HepG2 (cell line): Measurements from ENCODE around the gene ABHD6.
"Not testable (repeated sequence)": the region's sequence is repeated elsewhere in the genome, so short reads cannot be mapped to it uniquely, and the experiment has no call there.

Experiments
- CTCF ChIP-seq: sonication (generic); formaldehyde crosslinking; IDR thresholded peaks from 2 replicates; pipeline ENCODE4 v1.5.0; 2020; ENCODE audit warnings: mild to moderate bottlenecking, missing genetic modification reagents, moderate library complexity
- HCFC1 ChIP-seq: fragments of 150-350 bp; IDR thresholded peaks from 2 replicates; pipeline ENCODE4 v1.6.1; 2014; ENCODE audit warnings: low read depth, low read length
- MAZ ChIP-seq, 2 experiments: sonication (generic) in 1 of 2; formaldehyde crosslinking in 1 of 2; IDR thresholded peaks; 2 replicates each; pipeline versions ENCODE4 v1.5.0 to v1.6.1; 2012 to 2020; ENCODE audit warnings: low read depth in 2 of 2, mild to moderate bottlenecking in 2 of 2, borderline replicate concordance in 1 of 2, improper control_type of control experiment in 1 of 2, low read length in 1 of 2, missing genetic modification reagents in 1 of 2, moderate library complexity in 1 of 2
- NFKBIZ ChIP-seq: IDR thresholded peaks from 2 replicates; pipeline ENCODE4 v1.6.1; 2018; ENCODE audit warnings: missing genetic modification reagents, missing compliant biosample characterization
- NFYB ChIP-seq: sonication (generic); formaldehyde crosslinking; IDR thresholded peaks from 2 replicates; pipeline ENCODE4 v1.4.0; 2020; ENCODE audit warnings: missing genetic modification reagents
- PTBP1 ChIP-seq: fragments of 200-400 bp; formaldehyde crosslinking; IDR thresholded peaks from 2 replicates; pipeline ENCODE4 v1.6.1; 2018; ENCODE audit warnings: low read length, low read depth; ENCODE audit not compliant: poor library complexity, severe bottlenecking
- RFX5 ChIP-seq: IDR thresholded peaks from 2 replicates; pipeline ENCODE4 v1.6.1; 2011; ENCODE audit warnings: low read depth, low read length, improper control_type of control experiment
- SIN3A ChIP-seq: IDR thresholded peaks from 2 replicates; pipeline ENCODE4 v1.6.1; 2011; ENCODE audit warnings: low read depth, mild to moderate bottlenecking, control low read depth, low read length, borderline replicate concordance
- SRF ChIP-seq: IDR thresholded peaks from 2 replicates; pipeline ENCODE4 v1.6.1; 2011; ENCODE audit warnings: mild to moderate bottlenecking, low read depth, low read length, moderate library complexity
- ZNF253 ChIP-seq: sonication (generic); formaldehyde crosslinking; IDR thresholded peaks from 2 replicates; pipeline ENCODE4 v1.8.0; 2022; ENCODE audit warnings: mild to moderate bottlenecking, missing genetic modification reagents, borderline replicate concordance
- ZSCAN5A ChIP-seq: sonication (generic); formaldehyde crosslinking; IDR thresholded peaks from 2 replicates; pipeline ENCODE4 v1.8.0; 2022; ENCODE audit warnings: mild to moderate bottlenecking, missing genetic modification reagents, borderline replicate concordance

- not testable (repeated sequence) for TF ChIP-seq MAZ (IDR thresholded peaks at IDR 0.05; ENCODE audit: borderline replicate concordance, low read depth, low read length); MAZ (CRISPR knock-in tag; IDR thresholded peaks at IDR 0.05; ENCODE audit: low read depth); ZSCAN5A (CRISPR knock-in tag); PTBP1; NFYB (CRISPR knock-in tag); SRF; NFKBIZ (CRISPR knock-in tag); RFX5; CTCF; SIN3A; HCFC1; ZNF253
These were observed 101.6 kb downstream of the ABHD6 start for GRCh38 chr3:58339146-58339545.
